ENCODE results near the gene OR2K2.

OR2K2 gene, protein sequence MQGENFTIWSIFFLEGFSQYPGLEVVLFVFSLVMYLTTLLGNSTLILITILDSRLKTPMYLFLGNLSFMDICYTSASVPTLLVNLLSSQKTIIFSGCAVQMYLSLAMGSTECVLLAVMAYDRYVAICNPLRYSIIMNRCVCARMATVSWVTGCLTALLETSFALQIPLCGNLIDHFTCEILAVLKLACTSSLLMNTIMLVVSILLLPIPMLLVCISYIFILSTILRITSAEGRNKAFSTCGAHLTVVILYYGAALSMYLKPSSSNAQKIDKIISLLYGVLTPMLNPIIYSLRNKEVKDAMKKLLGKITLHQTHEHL

DNA sequence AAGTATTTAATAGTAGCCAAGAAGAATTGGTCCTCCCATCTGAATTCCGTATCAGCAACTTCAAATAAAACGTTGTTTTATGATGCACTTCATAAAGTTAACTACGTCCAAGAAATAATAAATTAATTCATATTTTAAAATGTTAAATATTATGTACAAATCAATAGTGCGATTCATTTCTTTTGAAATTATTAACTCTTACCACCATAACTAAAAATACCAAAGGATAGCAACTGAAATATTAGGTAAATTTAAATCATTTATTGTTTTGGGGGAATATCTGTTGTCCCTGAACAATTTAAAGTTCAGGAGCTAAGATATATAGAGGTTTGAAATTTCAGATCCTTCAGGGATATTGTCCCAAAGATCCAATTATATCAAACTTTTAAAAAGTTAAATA is at the start of gene OR2K2:
Gene OR2K2, minus strand, starts transcription at position 101 of the 400 bp plus-strand sequence. CDS start 1,791 bp downstream, outside the sequence.
- Histone ChIP-seq H3K4me1 (ENCODE audit: control insufficient read depth in 1 of 2, insufficient read depth in 1 of 2, low read depth in 1 of 2, low read length in 1 of 2) (no peaks in the 10 kb centered on the region), H3K27ac (no peak within 1 kb of the TSS), H3K4me3 (ENCODE audit: low read depth in 1 of 2, low read length in 1 of 2) (no peak within 1 kb of the TSS), H3K9me3 (no peaks in the 10 kb centered on the region), H3K36me3 (no peaks in the 10 kb centered on the region), H3K27me3 (no peaks in the 10 kb centered on the region)
- TF ChIP-seq, protein P1, sequence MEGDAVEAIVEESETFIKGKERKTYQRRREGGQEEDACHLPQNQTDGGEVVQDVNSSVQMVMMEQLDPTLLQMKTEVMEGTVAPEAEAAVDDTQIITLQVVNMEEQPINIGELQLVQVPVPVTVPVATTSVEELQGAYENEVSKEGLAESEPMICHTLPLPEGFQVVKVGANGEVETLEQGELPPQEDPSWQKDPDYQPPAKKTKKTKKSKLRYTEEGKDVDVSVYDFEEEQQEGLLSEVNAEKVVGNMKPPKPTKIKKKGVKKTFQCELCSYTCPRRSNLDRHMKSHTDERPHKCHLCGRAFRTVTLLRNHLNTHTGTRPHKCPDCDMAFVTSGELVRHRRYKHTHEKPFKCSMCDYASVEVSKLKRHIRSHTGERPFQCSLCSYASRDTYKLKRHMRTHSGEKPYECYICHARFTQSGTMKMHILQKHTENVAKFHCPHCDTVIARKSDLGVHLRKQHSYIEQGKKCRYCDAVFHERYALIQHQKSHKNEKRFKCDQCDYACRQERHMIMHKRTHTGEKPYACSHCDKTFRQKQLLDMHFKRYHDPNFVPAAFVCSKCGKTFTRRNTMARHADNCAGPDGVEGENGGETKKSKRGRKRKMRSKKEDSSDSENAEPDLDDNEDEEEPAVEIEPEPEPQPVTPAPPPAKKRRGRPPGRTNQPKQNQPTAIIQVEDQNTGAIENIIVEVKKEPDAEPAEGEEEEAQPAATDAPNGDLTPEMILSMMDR (IDR thresholded peaks at IDR 0.05) = no peak

DNA sequence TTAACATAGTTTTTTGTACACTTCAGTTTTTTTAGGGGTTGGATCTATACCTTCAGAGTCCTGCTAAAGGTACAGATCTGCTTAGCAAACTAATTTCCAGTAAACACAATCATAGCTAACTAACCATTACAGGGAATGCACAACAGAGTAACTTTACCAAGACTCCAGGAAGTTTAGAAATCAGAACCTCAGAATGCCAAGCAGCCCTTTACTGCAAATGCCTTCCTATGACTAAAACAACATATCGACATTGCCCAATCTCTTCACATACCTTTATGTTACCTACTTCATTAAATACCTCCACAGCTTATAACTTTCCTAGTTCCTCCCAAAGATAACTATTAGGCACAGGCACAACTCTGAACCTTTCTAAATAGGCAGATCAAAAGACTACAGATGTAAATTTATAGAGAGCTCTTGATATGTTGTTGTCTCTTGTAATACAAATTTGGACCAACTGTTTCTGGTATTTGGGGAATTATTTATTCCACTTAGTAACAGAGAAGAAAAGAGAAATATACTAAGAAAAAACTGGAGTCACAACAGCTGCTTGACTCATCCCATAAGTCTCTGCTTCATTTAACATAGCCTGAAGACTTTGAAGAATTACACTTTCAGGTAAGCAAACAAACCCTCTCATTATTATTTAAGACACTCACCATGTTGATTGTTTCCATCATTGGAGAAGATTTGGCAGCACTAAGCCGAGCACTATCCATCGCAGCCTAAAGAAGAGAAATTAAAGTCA is 46.0 kb upstream of the OR2K2 start:
- Histone ChIP-seq H3K27ac (no peak overlapping the region), H3K36me3 (peaks cover 90% of the 10 kb centered on the region), H3K9me3 (no peaks in the 10 kb centered on the region), H3K4me3 (ENCODE audit: low read depth in 1 of 2, low read length in 1 of 2) (no peak overlapping the region), H3K27me3 (no peaks in the 10 kb centered on the region), H3K4me1 (ENCODE audit: control insufficient read depth in 1 of 2, insufficient read depth in 1 of 2, low read depth in 1 of 2, low read length in 1 of 2) (no peaks in the 10 kb centered on the region)
- TF ChIP-seq, protein P1 (IDR thresholded peaks at IDR 0.05) = no peak

DNA sequence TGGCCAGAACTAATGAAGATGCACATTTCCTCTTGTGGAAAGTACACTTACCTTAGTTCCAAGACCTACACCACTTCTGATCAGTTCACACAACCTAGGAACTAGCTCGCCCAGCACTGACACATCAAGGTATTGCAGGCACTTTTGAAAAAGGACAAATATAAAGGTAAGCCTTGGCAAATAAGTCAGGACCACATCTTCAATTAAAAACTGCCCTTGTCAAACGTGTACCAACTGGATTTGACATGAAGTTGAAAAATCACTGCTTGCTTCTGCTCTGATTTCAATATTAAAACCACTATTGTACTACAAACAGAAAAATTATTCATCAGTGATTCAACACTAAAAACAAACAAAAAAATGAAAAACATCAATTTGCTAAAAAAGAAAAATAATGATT is 45.0 kb upstream of the OR2K2 start:
- H3K36me3 ChIP-seq = peaks cover 90% of the 10 kb centered on the region
- H3K9me3 ChIP-seq = no peaks in the 10 kb centered on the region
- H3K27ac ChIP-seq = no peak overlapping the region
- no peaks in the 10 kb centered on the region for H3K4me1 ChIP-seq (ENCODE audit: control insufficient read depth in 1 of 2, insufficient read depth in 1 of 2, low read depth in 1 of 2, low read length in 1 of 2)
- no peak overlapping the region for H3K4me3 ChIP-seq (ENCODE audit: low read depth in 1 of 2, low read length in 1 of 2)
- H3K27me3 ChIP-seq = no peaks in the 10 kb centered on the region
- TF ChIP-seq, protein P1 (IDR thresholded peaks at IDR 0.05) = no peak

DNA sequence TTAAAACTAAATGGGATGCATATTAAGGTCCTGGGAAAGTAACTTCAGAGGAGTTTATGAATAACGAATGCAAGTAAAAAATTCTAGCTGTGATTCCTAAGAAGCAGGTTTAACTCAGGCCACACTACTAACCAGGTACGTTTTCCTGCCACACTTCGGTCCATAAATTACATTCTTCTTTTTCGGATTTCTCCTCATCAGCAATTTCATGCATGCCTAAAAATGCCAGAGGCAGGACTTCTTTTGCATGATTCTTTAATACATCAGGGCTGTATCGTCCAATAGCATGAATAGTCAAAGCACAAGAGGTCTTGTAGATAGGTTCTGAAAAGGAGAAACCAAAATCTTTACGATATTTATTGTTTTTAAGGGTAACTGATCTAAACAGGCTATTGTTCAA is 42.3 kb upstream of the OR2K2 start:
- Histone ChIP-seq H3K4me3 (ENCODE audit: low read depth in 1 of 2, low read length in 1 of 2) (no peak overlapping the region), H3K36me3 (peaks cover 93% of the 10 kb centered on the region), H3K27ac (no peak overlapping the region), H3K27me3 (no peaks in the 10 kb centered on the region), H3K4me1 (ENCODE audit: control insufficient read depth in 1 of 2, insufficient read depth in 1 of 2, low read depth in 1 of 2, low read length in 1 of 2) (no peaks in the 10 kb centered on the region), H3K9me3 (no peaks in the 10 kb centered on the region)
- TF ChIP-seq, protein P1 (IDR thresholded peaks at IDR 0.05) = no peak

DNA sequence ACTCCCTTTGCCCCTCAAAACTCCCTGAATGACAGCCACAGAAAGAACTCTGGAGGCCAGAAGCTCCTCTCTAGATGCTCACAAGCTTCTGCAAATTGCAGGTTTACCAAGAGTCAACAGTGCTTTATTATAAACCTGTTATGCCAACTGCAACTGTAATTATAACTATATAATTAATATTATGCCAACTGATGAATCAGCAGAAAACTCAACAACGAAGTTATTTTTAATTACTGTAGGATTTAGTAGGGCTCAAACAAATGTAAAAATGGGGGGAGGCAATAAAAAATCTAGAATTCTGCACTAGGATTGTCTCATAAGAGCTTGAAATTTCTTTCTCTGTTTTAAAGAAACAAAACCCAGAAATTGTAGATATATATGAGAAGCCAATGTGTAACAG is 37.0 kb upstream of the OR2K2 start:
- Histone ChIP-seq H3K27me3 (no peaks in the 10 kb centered on the region), H3K4me3 (ENCODE audit: low read depth in 1 of 2, low read length in 1 of 2) (no peak overlapping the region), H3K9me3 (no peaks in the 10 kb centered on the region), H3K36me3 (peaks cover 94% of the 10 kb centered on the region), H3K27ac (no peak overlapping the region), H3K4me1 (ENCODE audit: control insufficient read depth in 1 of 2, insufficient read depth in 1 of 2, low read depth in 1 of 2, low read length in 1 of 2) (no peaks in the 10 kb centered on the region)
- TF ChIP-seq, protein P1 (IDR thresholded peaks at IDR 0.05) = no peak
